Left lung (tissue), 10 donors: ENCODE measurements around the gene AP5S1. TPM values are rescaled to one million over a fixed set of nuclear protein-coding genes. Genes with fewer than 3 reads are reported as not detected.

Experiments used
- ATAC-seq: fragments of 200-7000 bp; cut with Tn5 transposase; one replicate; pipeline ENCODE4 v1.9.1; 2020; ENCODE audit warnings: moderate library complexity
- DNase-seq, 4 donors: peaks; one replicate each; pipeline ENCODE4 v3.0.0-alpha.2; 2013 to 2020
- H3K27ac ChIP-seq, 2 donors: fragments of 200-600 bp; sonication (generic) in 1 of 2; one replicate each; pipeline versions ENCODE4 v1.5.0 to v1.8.0; 2020 to 2021
- H3K27me3 ChIP-seq, 2 donors: fragments of 200-600 bp; sonication (generic) in 1 of 2; one replicate each; pipeline versions ENCODE4 v1.5.0 to v1.8.0; 2020 to 2021
- H3K36me3 ChIP-seq, 2 donors: fragments of 200-600 bp; sonication (generic) in 1 of 2; one replicate each; pipeline versions ENCODE4 v1.5.0 to v1.8.0; 2020 to 2021
- H3K4me1 ChIP-seq, 2 donors: fragments of 200-600 bp; one replicate each; pipeline ENCODE4 v1.8.0; 2021
- H3K4me3 ChIP-seq, 2 donors: fragments of 200-600 bp; sonication (generic) in 1 of 2; one replicate each; pipeline versions ENCODE4 v1.5.0 to v1.8.0; 2020 to 2021; ENCODE audit warnings: mild to moderate bottlenecking in 1 of 2
- H3K9me3 ChIP-seq, 2 donors: fragments of 200-600 bp; sonication (generic) in 1 of 2; one replicate each; pipeline versions ENCODE4 v1.5.0 to v1.8.0; 2020 to 2021
- CTCF ChIP-seq, 2 donors: fragments of 200-600 bp; sonication (generic) in 1 of 2; IDR thresholded peaks; one replicate each; pipeline versions ENCODE4 v1.5.0 to v1.8.0; 2021; ENCODE audit warnings: antibody characterized with exemption in 2 of 2
- intact Hi-C, 2 donors: fragments of 100-400 bp; cut with DNase I; formaldehyde crosslinking; loops; one replicate each; pipeline versions ENCODE4 v1.11.2 to v1.14.2; 2022
- polyA plus RNA-seq, 6 donors: library from polyadenylated mRNA; unstranded; fragments of 120-200 nt; gene quantifications; one replicate each; pipeline ENCODE4 v1.2.1, GENCODE V29; 2013; ENCODE audit not compliant: insufficient read length in 6 of 6
- total RNA-seq, 2 donors: library from RNA; stranded (reverse); fragmentation: NEBNext Ultra II Directional; extraction: Animal tissue kit (Norgen Biotek cat#: 25700); gene quantifications; one replicate each; pipeline ENCODE4 v1.2.1, GENCODE V29; 2021
- donor health status: DM: no; HTN: yes; CAD: no.
- donor health status: DM: no; HTN: no; CAD: no.

The AP5S1 gene
- total and polyA plus RNA-seq, 8 donors, result 8.3 to 13.6 (median 11.9) TPM

- DNase-seq (peak in 1 of 4 donors; percentile 34), ATAC-seq (no peak)
- peaks cover 38 to 64% of the 10 kb centered on the region in 2 donors for H3K4me1 ChIP-seq
- intact Hi-C loops, result no loop called here
- peak overlapping the region; percentile 73 to 91 for H3K27ac ChIP-seq
- peaks cover 0 to 39% of the 10 kb centered on the region in 2 donors for H3K36me3 ChIP-seq
- H3K27me3 ChIP-seq, result no peaks in the 10 kb centered on the region
- no peak for TF ChIP-seq CTCF (IDR thresholded peaks at IDR 0.05)
- no peaks in the 10 kb centered on the region for H3K9me3 ChIP-seq
- H3K4me3 ChIP-seq, result peak overlapping the region; percentile 61 to 79
Observed at GRCh38 chr20:3796477-3797225, 23.7 kb upstream of the AP5S1 start.

- H3K4me1 ChIP-seq, result peaks cover 43 to 69% of the 10 kb centered on the region in 2 donors
- intact Hi-C loops, result no loop called here
- H3K9me3 ChIP-seq, result no peaks in the 10 kb centered on the region
- peaks cover 0 to 44% of the 10 kb centered on the region in 2 donors for H3K36me3 ChIP-seq
- H3K27ac ChIP-seq, result peak overlapping the region; percentile 73 to 91
- TF ChIP-seq CTCF (IDR thresholded peaks at IDR 0.05), result no peak
- peak overlapping the region; percentile 61 to 79 for H3K4me3 ChIP-seq
- H3K27me3 ChIP-seq, result no peaks in the 10 kb centered on the region
- peak in 1 of 4 donors; percentile 33 for DNase-seq
- ATAC-seq, result no peak
Observed at GRCh38 chr20:3797226-3797545, 23.2 kb upstream of the AP5S1 start.

- no peak for TF ChIP-seq CTCF (IDR thresholded peaks at IDR 0.05)
- Histone ChIP-seq H3K36me3 (peaks cover 0 to 50% of the 10 kb centered on the region in 2 donors), H3K27me3 (no peaks in the 10 kb centered on the region), H3K9me3 (no peaks in the 10 kb centered on the region), H3K4me1 (peaks cover 48 to 75% of the 10 kb centered on the region in 2 donors), H3K27ac (peak overlapping the region; percentile 73 to 91), H3K4me3 (peak overlapping the region; percentile 61 to 79)
- intact Hi-C loops, result no loop called here
- ATAC-seq (peak; percentile 4), DNase-seq (peak in 1 of 4 donors; percentile 50)
Observed at GRCh38 chr20:3797592-3798372, 22.6 kb upstream of the AP5S1 start.

- H3K4me1 ChIP-seq, result peaks cover 52 to 81% of the 10 kb centered on the region in 2 donors
- H3K27ac ChIP-seq, result peak overlapping the region; percentile 51 to 91
Observed at GRCh38 chr20:3798373-3798768, 22.0 kb upstream of the AP5S1 start.

More at GRCh38 chr20:3798373-3798768, 22.0 kb upstream of the AP5S1 start:
- ATAC-seq (no peak), DNase-seq (peak in 1 of 4 donors; percentile 29)
- TF ChIP-seq CTCF (IDR thresholded peaks at IDR 0.05), result no peak
- no peaks in the 10 kb centered on the region for H3K9me3 ChIP-seq
- intact Hi-C loops, result no loop called here
- no peaks in the 10 kb centered on the region for H3K27me3 ChIP-seq
- peaks cover 0 to 56% of the 10 kb centered on the region in 2 donors for H3K36me3 ChIP-seq
- peak overlapping the region; percentile 61 to 79 for H3K4me3 ChIP-seq
